ENCODE results near the gene TRMT13. TPM values are rescaled to one million over a fixed set of nuclear protein-coding genes. Genes with fewer than 3 reads are reported as not detected.

TRMT13 gene
- total RNA-seq, 1 experiment from 2014 or later: 12.7 TPM

GRCh38 chr1:100184536-100184935 is 51.6 kb downstream of the TRMT13 start:
- ATAC-seq (no peak), DNase-seq (ENCODE audit: low spot score) (no peak)
- ChIA-PET POLR2A (no interaction called here), CTCF (no interaction called here)
- TF ChIP-seq, protein P1, sequence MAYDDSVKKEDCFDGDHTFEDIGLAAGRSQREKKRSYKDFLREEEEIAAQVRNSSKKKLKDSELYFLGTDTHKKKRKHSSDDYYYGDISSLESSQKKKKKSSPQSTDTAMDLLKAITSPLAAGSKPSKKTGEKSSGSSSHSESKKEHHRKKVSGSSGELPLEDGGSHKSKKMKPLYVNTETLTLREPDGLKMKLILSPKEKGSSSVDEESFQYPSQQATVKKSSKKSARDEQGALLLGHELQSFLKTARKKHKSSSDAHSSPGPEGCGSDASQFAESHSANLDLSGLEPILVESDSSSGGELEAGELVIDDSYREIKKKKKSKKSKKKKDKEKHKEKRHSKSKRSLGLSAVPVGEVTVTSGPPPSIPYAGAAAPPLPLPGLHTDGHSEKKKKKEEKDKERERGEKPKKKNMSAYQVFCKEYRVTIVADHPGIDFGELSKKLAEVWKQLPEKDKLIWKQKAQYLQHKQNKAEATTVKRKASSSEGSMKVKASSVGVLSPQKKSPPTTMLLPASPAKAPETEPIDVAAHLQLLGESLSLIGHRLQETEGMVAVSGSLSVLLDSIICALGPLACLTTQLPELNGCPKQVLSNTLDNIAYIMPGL (CRISPR knock-in tag; IDR thresholded peaks at IDR 0.05): no peak
- no peak for TF ChIP-seq ZNF425 (CRISPR knock-in tag; conservative IDR thresholded peaks at IDR 0.05)
- H3K27ac Mint-ChIP-seq: no peak overlapping the region
- H3K9me3 Mint-ChIP-seq: no peaks in the 10 kb centered on the region
- no peaks in the 10 kb centered on the region for H3K4me1 Mint-ChIP-seq
- H3K36me3 Mint-ChIP-seq: no peaks in the 10 kb centered on the region
- no peak overlapping the region for H3K4me3 Mint-ChIP-seq
- no peaks in the 10 kb centered on the region for H3K27me3 Mint-ChIP-seq (ENCODE audit: low read depth)

- ChIA-PET CTCF (interaction anchor here (0.8 kb wide), 1 partner anchor 268 kb away, joined by 3 read pairs; no protein-coding TSS in a partner anchor), POLR2A (no interaction called here)
- Mint-ChIP-seq H3K27ac (no peak overlapping the region), H3K9me3 (no peaks in the 10 kb centered on the region), H3K4me3 (no peak overlapping the region), H3K4me1 (no peaks in the 10 kb centered on the region), H3K27me3 (ENCODE audit: low read depth) (no peaks in the 10 kb centered on the region), H3K36me3 (no peaks in the 10 kb centered on the region)
- TF ChIP-seq CREB1 (CRISPR knock-in tag; IDR thresholded peaks at IDR 0.05): no peak
- no peak for TF ChIP-seq SMAD3 (CRISPR knock-in tag; IDR thresholded peaks at IDR 0.05; ENCODE audit: borderline replicate concordance)
- TF ChIP-seq, protein P2, sequence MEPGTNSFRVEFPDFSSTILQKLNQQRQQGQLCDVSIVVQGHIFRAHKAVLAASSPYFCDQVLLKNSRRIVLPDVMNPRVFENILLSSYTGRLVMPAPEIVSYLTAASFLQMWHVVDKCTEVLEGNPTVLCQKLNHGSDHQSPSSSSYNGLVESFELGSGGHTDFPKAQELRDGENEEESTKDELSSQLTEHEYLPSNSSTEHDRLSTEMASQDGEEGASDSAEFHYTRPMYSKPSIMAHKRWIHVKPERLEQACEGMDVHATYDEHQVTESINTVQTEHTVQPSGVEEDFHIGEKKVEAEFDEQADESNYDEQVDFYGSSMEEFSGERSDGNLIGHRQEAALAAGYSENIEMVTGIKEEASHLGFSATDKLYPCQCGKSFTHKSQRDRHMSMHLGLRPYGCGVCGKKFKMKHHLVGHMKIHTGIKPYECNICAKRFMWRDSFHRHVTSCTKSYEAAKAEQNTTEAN (CRISPR knock-in tag; IDR thresholded peaks at IDR 0.05): no peak
- TF ChIP-seq, protein P3, sequence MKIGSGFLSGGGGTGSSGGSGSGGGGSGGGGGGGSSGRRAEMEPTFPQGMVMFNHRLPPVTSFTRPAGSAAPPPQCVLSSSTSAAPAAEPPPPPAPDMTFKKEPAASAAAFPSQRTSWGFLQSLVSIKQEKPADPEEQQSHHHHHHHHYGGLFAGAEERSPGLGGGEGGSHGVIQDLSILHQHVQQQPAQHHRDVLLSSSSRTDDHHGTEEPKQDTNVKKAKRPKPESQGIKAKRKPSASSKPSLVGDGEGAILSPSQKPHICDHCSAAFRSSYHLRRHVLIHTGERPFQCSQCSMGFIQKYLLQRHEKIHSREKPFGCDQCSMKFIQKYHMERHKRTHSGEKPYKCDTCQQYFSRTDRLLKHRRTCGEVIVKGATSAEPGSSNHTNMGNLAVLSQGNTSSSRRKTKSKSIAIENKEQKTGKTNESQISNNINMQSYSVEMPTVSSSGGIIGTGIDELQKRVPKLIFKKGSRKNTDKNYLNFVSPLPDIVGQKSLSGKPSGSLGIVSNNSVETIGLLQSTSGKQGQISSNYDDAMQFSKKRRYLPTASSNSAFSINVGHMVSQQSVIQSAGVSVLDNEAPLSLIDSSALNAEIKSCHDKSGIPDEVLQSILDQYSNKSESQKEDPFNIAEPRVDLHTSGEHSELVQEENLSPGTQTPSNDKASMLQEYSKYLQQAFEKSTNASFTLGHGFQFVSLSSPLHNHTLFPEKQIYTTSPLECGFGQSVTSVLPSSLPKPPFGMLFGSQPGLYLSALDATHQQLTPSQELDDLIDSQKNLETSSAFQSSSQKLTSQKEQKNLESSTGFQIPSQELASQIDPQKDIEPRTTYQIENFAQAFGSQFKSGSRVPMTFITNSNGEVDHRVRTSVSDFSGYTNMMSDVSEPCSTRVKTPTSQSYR (CRISPR knock-in tag; IDR thresholded peaks at IDR 0.05): no peak
- no peak for TF ChIP-seq RORB (CRISPR knock-in tag; IDR thresholded peaks at IDR 0.05)
- TF ChIP-seq TCF7 (CRISPR knock-in tag; IDR thresholded peaks at IDR 0.05; ENCODE audit: low read depth): no peak
- TF ChIP-seq, protein P4, sequence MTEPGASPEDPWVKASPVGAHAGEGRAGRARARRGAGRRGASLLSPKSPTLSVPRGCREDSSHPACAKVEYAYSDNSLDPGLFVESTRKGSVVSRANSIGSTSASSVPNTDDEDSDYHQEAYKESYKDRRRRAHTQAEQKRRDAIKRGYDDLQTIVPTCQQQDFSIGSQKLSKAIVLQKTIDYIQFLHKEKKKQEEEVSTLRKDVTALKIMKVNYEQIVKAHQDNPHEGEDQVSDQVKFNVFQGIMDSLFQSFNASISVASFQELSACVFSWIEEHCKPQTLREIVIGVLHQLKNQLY (CRISPR knock-in tag; IDR thresholded peaks at IDR 0.05): no peak
- TF ChIP-seq, protein P5, sequence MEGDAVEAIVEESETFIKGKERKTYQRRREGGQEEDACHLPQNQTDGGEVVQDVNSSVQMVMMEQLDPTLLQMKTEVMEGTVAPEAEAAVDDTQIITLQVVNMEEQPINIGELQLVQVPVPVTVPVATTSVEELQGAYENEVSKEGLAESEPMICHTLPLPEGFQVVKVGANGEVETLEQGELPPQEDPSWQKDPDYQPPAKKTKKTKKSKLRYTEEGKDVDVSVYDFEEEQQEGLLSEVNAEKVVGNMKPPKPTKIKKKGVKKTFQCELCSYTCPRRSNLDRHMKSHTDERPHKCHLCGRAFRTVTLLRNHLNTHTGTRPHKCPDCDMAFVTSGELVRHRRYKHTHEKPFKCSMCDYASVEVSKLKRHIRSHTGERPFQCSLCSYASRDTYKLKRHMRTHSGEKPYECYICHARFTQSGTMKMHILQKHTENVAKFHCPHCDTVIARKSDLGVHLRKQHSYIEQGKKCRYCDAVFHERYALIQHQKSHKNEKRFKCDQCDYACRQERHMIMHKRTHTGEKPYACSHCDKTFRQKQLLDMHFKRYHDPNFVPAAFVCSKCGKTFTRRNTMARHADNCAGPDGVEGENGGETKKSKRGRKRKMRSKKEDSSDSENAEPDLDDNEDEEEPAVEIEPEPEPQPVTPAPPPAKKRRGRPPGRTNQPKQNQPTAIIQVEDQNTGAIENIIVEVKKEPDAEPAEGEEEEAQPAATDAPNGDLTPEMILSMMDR (IDR thresholded peaks at IDR 0.05): no peak
- TF ChIP-seq ZNF671 (CRISPR knock-in tag; IDR thresholded peaks at IDR 0.05): no peak
- DNase-seq (ENCODE audit: low spot score) (no peak), ATAC-seq (no peak)
These were observed 54.9 kb downstream of the TRMT13 start for GRCh38 chr1:100187912-100188311.

DNA sequence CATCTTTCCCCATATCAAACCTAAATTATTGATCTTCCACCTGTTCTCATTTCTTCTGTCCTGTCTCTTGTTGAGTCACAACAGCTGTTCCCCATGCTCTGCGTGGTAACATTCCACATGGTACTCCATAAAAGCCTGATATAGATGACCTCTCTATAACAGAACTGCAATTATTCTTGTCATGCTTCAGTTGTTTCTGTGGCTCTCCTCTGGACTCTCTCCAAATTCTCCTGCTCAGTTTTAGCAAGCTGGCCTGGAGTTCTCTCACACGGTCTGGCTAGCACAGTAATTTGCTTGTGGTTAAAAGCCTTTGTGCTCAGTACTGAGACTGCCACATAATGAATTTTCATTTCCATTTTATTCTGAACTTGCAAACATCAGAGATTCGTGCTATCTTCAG is 55.7 kb downstream of the TRMT13 start:
- no peaks in the 10 kb centered on the region for H3K9me3 Mint-ChIP-seq
- ATAC-seq (no peak; the same call in 1 of the 2 replicates), DNase-seq (ENCODE audit: low spot score) (no peak)
- H3K4me1 Mint-ChIP-seq: no peaks in the 10 kb centered on the region
- CTCF ChIA-PET: no interaction called here
- H3K27ac Mint-ChIP-seq: no peak overlapping the region
- H3K4me3 Mint-ChIP-seq: no peak overlapping the region
- H3K36me3 Mint-ChIP-seq: no peaks in the 10 kb centered on the region
- no peaks in the 10 kb centered on the region for H3K27me3 Mint-ChIP-seq (ENCODE audit: low read depth)
- POLR2A ChIA-PET: no interaction called here
- TF ChIP-seq JUN (CRISPR knock-in tag; IDR thresholded peaks at IDR 0.05): no peak
- no peak for TF ChIP-seq FOXP1 (CRISPR knock-in tag; IDR thresholded peaks at IDR 0.05; ENCODE audit: borderline replicate concordance)
- no peak for TF ChIP-seq CBFB (CRISPR knock-in tag; IDR thresholded peaks at IDR 0.05; ENCODE audit: low read depth)
- TF ChIP-seq ZNF121 (CRISPR knock-in tag; IDR thresholded peaks at IDR 0.05): no peak
- TF ChIP-seq ETV6 (CRISPR knock-in tag; IDR thresholded peaks at IDR 0.05): no peak
- no peak for TF ChIP-seq CDX4 (CRISPR knock-in tag; IDR thresholded peaks at IDR 0.05; ENCODE audit: borderline replicate concordance)
- TF ChIP-seq, protein P6, sequence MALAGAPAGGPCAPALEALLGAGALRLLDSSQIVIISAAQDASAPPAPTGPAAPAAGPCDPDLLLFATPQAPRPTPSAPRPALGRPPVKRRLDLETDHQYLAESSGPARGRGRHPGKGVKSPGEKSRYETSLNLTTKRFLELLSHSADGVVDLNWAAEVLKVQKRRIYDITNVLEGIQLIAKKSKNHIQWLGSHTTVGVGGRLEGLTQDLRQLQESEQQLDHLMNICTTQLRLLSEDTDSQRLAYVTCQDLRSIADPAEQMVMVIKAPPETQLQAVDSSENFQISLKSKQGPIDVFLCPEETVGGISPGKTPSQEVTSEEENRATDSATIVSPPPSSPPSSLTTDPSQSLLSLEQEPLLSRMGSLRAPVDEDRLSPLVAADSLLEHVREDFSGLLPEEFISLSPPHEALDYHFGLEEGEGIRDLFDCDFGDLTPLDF (CRISPR knock-in tag; IDR thresholded peaks at IDR 0.05): no peak
- TF ChIP-seq NR2C2 (CRISPR knock-in tag; IDR thresholded peaks at IDR 0.05): no peak
- no peak for TF ChIP-seq RORB (CRISPR knock-in tag; IDR thresholded peaks at IDR 0.05)
- TF ChIP-seq NFYB (CRISPR knock-in tag; conservative IDR thresholded peaks at IDR 0.05; ENCODE audit: low read depth): no peak
- TF ChIP-seq TCF7 (CRISPR knock-in tag; IDR thresholded peaks at IDR 0.05; ENCODE audit: low read depth): no peak

Data from WTC11 (cell line).